Aorta (tissue), 5 donors: ENCODE measurements around the gene PRM2. TPM values are rescaled to one million over a fixed set of nuclear protein-coding genes. Genes with fewer than 3 reads are reported as not detected.

Source experiments
- ATAC-seq: fragments of 200-7000 bp; cut with Tn5 transposase; one replicate; pipeline ENCODE4 v1.9.1; 2022; ENCODE audit warnings: moderate library complexity; ENCODE audit not compliant: low FRiP score
- DNase-seq, 2 donors: peaks; one replicate each; pipeline ENCODE4 v3.0.0-alpha.2; 2020
- H3K27ac ChIP-seq, 2 donors: one replicate each; pipeline ENCODE4 v1.5.1; 2013; ENCODE audit warnings: low read length in 2 of 2, mild to moderate bottlenecking in 2 of 2, moderate library complexity in 2 of 2, control low read depth in 1 of 2, inconsistent platforms in 1 of 2, low read depth in 1 of 2
- H3K27me3 ChIP-seq, 2 donors: one replicate each; pipeline ENCODE4 v1.6.1; 2013; ENCODE audit warnings: control low read depth in 1 of 2, low read length in 1 of 2, mild to moderate bottlenecking in 1 of 2, moderate library complexity in 1 of 2; ENCODE audit not compliant: insufficient read depth in 2 of 2, control insufficient read depth in 1 of 2
- H3K36me3 ChIP-seq, 2 donors: one replicate each; pipeline ENCODE4 v1.6.1; 2013; ENCODE audit warnings: control low read depth in 1 of 2, low read length in 1 of 2, mild to moderate bottlenecking in 1 of 2; ENCODE audit not compliant: insufficient read depth in 2 of 2, control insufficient read depth in 1 of 2
- H3K4me1 ChIP-seq, 2 donors: one replicate each; pipeline ENCODE4 v1.6.1; 2013; ENCODE audit warnings: low read length in 2 of 2, control low read depth in 1 of 2, mild to moderate bottlenecking in 1 of 2, moderate library complexity in 1 of 2; ENCODE audit not compliant: insufficient read depth in 2 of 2, control insufficient read depth in 1 of 2
- H3K4me3 ChIP-seq, 2 donors: one replicate each; pipeline ENCODE4 v1.5.1; 2013; ENCODE audit warnings: low read length in 2 of 2, control low read depth in 1 of 2, mild to moderate bottlenecking in 1 of 2
- H3K9me3 ChIP-seq: one replicate; pipeline ENCODE4 v1.6.1; 2013; ENCODE audit warnings: mild to moderate bottlenecking, low read length; ENCODE audit not compliant: control insufficient read depth
- WGBS, 2 donors: extraction: QIAGEN DNeasy Blood & Tissue Kit; methylation state at CpG; one replicate each; pipeline ENCODE4 v1.1.7; 2013; 5-methylcytosine and 5-hydroxymethylcytosine counted together
- intact Hi-C, 2 donors: fragments of 100-400 bp; cut with DNase I; formaldehyde crosslinking; loops; one replicate each; pipeline versions ENCODE4 v1.14.2 to v1.15.0; 2022
- polyA plus RNA-seq, 2 donors: library from polyadenylated mRNA; stranded (reverse); fragments of 200-250 nt; gene quantifications; one replicate each; pipeline ENCODE4 v1.2.3, GENCODE V29; 2013
- total RNA-seq, 2 donors: library from RNA; stranded (reverse); fragmentation: NEBNext Ultra II Directional; extraction: Animal tissue kit (Norgen Biotek cat#: 25700); gene quantifications; one replicate each; pipeline ENCODE4 v1.2.1, GENCODE V29; 2021
- donor health status: healthy with polysubstance abuse.
- donor health status: Bipolar disorder and iron deficiency.
- donor health status: DM: no; HTN: no; CAD: no.
- donor health status: DM: no; HTN: no; CAD: no.
- donor health status: DM: yes; HTN: yes; CAD: no.

PRM2 gene
- total and polyA plus RNA-seq, 4 donors, result not detected

- no peak overlapping the region for H3K4me3 ChIP-seq
- H3K4me1 ChIP-seq, result no peaks in the 10 kb centered on the region
- H3K27ac ChIP-seq, result no peak overlapping the region
- H3K36me3 ChIP-seq, result no peaks in the 10 kb centered on the region
- H3K27me3 ChIP-seq, result no peaks in the 10 kb centered on the region
- intact Hi-C loops, result no loop called here
- DNase-seq (no peak), ATAC-seq (no peak)
- 85 to 91% methylated on average over 5 of the region's 5 CpGs for WGBS, 2 donors
- H3K9me3 ChIP-seq, result no peaks in the 10 kb centered on the region
Measured at GRCh38 chr16:11235703-11235991, 40.6 kb downstream of the PRM2 start.

- Histone ChIP-seq H3K4me1 (no peaks in the 10 kb centered on the region), H3K27me3 (no peaks in the 10 kb centered on the region), H3K9me3 (no peaks in the 10 kb centered on the region), H3K27ac (no peak overlapping the region), H3K36me3 (no peaks in the 10 kb centered on the region), H3K4me3 (no peak overlapping the region)
- DNase-seq (no peak), ATAC-seq (no peak)
- intact Hi-C loops, result no loop called here
- 93 to 95% methylated on average over 13 of the region's 13 CpGs for WGBS, 2 donors
Measured at GRCh38 chr16:11234884-11235702, 41.2 kb downstream of the PRM2 start.

GRCh38 chr16:11233727-11234376 lies 42.4 kb downstream of the PRM2 start:
- no peaks in the 10 kb centered on the region for H3K27me3 ChIP-seq
- no peak for DNase-seq
- no peak overlapping the region for H3K4me3 ChIP-seq
- no peaks in the 10 kb centered on the region for H3K36me3 ChIP-seq
- H3K27ac ChIP-seq, result no peak overlapping the region
- intact Hi-C loops, result no loop called here
- H3K4me1 ChIP-seq, result no peaks in the 10 kb centered on the region
- ATAC-seq, result no peak
- no peaks in the 10 kb centered on the region for H3K9me3 ChIP-seq
- WGBS, 2 donors, result 94 to 95% methylated on average over 8 of the region's 8 CpGs

- Histone ChIP-seq H3K27ac (no peak overlapping the region), H3K9me3 (no peaks in the 10 kb centered on the region), H3K4me3 (no peak overlapping the region), H3K4me1 (no peaks in the 10 kb centered on the region), H3K36me3 (no peaks in the 10 kb centered on the region), H3K27me3 (no peaks in the 10 kb centered on the region)
- WGBS, 2 donors, result 41 to 48% methylated on average over 31 to 35 of the region's 35 CpGs
- ATAC-seq (peak; percentile 55), DNase-seq (peak; percentile 67 to 84)
- intact Hi-C loops, result no loop called here
Measured at GRCh38 chr16:11232852-11233726, 43.2 kb downstream of the PRM2 start.

- intact Hi-C loops, result no loop called here
- no peak for ATAC-seq
- Histone ChIP-seq H3K9me3 (no peaks in the 10 kb centered on the region), H3K4me3 (no peak overlapping the region), H3K36me3 (no peaks in the 10 kb centered on the region), H3K27ac (no peak overlapping the region), H3K4me1 (no peaks in the 10 kb centered on the region), H3K27me3 (no peaks in the 10 kb centered on the region)
- DNase-seq, result no peak
- 94 to 96% methylated on average over 1 to 2 of the region's 3 CpGs for WGBS, 2 donors
Measured at GRCh38 chr16:11232302-11232851, 43.9 kb downstream of the PRM2 start.

GRCh38 chr16:11231367-11231970 lies 44.8 kb downstream of the PRM2 start:
- DNase-seq (no peak), ATAC-seq (no peak)
- intact Hi-C loops, result no loop called here
- H3K36me3 ChIP-seq, result no peaks in the 10 kb centered on the region
- H3K4me3 ChIP-seq, result no peak overlapping the region
- no peak overlapping the region for H3K27ac ChIP-seq
- no peaks in the 10 kb centered on the region for H3K9me3 ChIP-seq
- 94% methylated on average over 10 of the region's 10 CpGs for WGBS, 2 donors
- no peaks in the 10 kb centered on the region for H3K4me1 ChIP-seq
- no peaks in the 10 kb centered on the region for H3K27me3 ChIP-seq

GRCh38 chr16:11229906-11230305 lies 46.4 kb downstream of the PRM2 start:
- WGBS, 2 donors, result 73 to 79% methylated on average over 4 of the region's 4 CpGs
- intact Hi-C loops, result no loop called here
- H3K4me3 ChIP-seq, result no peak overlapping the region

GRCh38 chr16:11229432-11229831 lies 46.8 kb downstream of the PRM2 start:
- DNase-seq, result no peak
- Histone ChIP-seq H3K9me3 (no peaks in the 10 kb centered on the region), H3K4me1 (no peaks in the 10 kb centered on the region), H3K4me3 (no peak overlapping the region), H3K27me3 (no peaks in the 10 kb centered on the region), H3K27ac (no peak overlapping the region), H3K36me3 (no peaks in the 10 kb centered on the region)
- no peak for ATAC-seq
- WGBS, 2 donors, result 77 to 83% methylated on average over 5 of the region's 5 CpGs
- intact Hi-C loops, result no loop called here

More at GRCh38 chr16:11229906-11230305, 46.4 kb downstream of the PRM2 start:
- DNase-seq, result no peak
- ATAC-seq, result no peak
- Histone ChIP-seq H3K36me3 (no peaks in the 10 kb centered on the region), H3K4me1 (no peaks in the 10 kb centered on the region), H3K9me3 (no peaks in the 10 kb centered on the region), H3K27me3 (no peaks in the 10 kb centered on the region), H3K27ac (no peak overlapping the region)
